Adipocyte (in vitro differentiated cells): Measurements from ENCODE around the gene SOX9.

ENCODE experiments used
- DNase-seq: peaks from one replicate; pipeline ENCODE4 v3.0.0-alpha.2; 2015; ENCODE audit warnings: low read depth
- H3K27me3 ChIP-seq: replicated peaks from 2 replicates; pipeline ENCODE4 v1.7.0; 2013; ENCODE audit warnings: mild to moderate bottlenecking, low read length, moderate library complexity; ENCODE audit not compliant: control insufficient read depth, insufficient read depth
- H3K36me3 ChIP-seq: 2 replicates; pipeline ENCODE4 v1.7.0; 2013; ENCODE audit warnings: low read length, mild to moderate bottlenecking, moderate library complexity; ENCODE audit not compliant: control insufficient read depth, insufficient read depth, severe bottlenecking
- H3K4me1 ChIP-seq: 2 replicates; pipeline ENCODE4 v1.7.0; 2013; ENCODE audit warnings: mild to moderate bottlenecking, low read length, moderate library complexity; ENCODE audit not compliant: control insufficient read depth, insufficient read depth
- H3K4me3 ChIP-seq: 2 replicates; pipeline ENCODE4 v1.7.0; 2013; ENCODE audit warnings: mild to moderate bottlenecking, low read length, moderate library complexity
- H3K9ac ChIP-seq: 2 replicates; pipeline ENCODE4 v1.7.0; 2013; ENCODE audit warnings: mild to moderate bottlenecking, low read length, moderate library complexity
- H3K9me3 ChIP-seq: 2 replicates; pipeline ENCODE4 v1.7.0; 2013; ENCODE audit warnings: mild to moderate bottlenecking, low read length, moderate library complexity; ENCODE audit not compliant: control insufficient read depth

The SOX9 gene

DNA sequence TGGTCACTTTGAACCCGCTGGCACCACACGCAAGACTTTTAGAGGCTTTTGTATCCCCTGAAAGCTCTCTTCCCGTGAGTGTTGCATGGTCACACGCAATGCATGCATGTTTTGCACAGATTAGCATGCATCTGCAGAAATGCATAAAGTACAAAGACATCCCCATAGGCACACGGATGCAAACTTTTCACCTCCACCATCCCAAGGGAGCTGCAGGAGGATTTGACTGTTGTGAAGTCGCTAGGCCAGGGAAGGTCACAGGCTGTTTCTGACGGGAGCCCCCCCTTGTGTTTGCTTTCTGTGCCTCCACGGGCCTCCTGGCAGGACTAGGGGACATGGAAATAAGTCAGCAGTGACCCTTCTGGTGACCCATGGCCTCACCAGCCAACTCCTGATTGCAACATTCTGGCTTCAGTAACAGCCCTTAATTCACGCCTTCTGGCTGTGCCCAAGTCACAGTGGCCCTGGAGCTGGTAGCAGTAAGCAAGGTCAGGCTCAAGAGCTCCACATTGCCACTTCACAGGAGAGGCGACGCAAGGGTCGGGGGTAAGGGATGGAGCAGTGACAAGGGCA is 45.1 kb downstream of the SOX9 start:
- H3K9ac ChIP-seq, result no peak overlapping the region
- H3K36me3 ChIP-seq, result no peaks in the 10 kb centered on the region
- no peaks in the 10 kb centered on the region for H3K9me3 ChIP-seq
- H3K27me3 ChIP-seq, result peaks cover 5% of the 10 kb centered on the region
- H3K4me1 ChIP-seq, result peaks cover 24% of the 10 kb centered on the region
- H3K4me3 ChIP-seq, result no peak overlapping the region
- no peak for DNase-seq

DNA sequence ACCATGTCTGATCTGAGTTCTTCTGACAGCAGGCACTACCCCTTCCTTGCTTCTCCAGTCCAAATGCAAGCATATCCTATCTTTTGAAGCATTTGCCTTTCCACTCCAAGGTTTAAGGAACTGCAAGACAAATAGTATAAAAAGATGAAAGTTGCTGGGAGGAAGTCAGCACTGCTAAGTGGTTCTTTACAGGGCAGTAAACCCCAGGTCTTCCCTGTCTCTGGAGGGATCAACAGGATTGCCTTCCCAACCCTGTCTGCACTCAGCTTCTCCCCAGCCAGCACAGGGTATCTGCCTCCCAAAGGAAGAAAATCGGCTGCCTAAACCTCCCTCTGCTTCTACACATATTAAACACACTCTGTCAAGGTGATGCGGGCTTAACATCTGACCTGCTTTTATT is 46.8 kb downstream of the SOX9 start:
- Histone ChIP-seq H3K9ac (no peak overlapping the region), H3K36me3 (no peaks in the 10 kb centered on the region), H3K4me3 (no peak overlapping the region), H3K9me3 (no peaks in the 10 kb centered on the region), H3K27me3 (peaks cover 5% of the 10 kb centered on the region), H3K4me1 (peaks cover 29% of the 10 kb centered on the region)
- DNase-seq, result no peak

DNA sequence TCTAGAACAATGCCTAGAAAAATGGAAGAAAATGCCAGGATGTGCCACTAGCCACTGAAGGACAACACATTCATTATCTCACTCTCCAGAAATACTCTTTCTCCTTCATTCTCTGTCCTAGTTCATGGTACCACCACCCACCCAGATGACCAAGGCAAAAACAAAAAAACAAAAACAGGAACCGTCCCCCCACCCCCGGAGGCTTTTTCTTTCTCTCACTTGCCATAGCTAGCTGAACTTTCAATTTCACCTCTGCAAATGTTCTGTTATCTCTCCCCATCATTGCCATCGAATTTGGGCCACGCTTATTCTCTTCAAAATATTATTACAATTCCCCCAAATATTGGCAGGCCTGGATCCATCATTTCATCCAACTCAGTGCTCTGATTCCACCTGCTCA is 49.0 kb downstream of the SOX9 start:
- no peak for DNase-seq
- Histone ChIP-seq H3K9ac (no peak overlapping the region), H3K27me3 (peaks cover 10% of the 10 kb centered on the region), H3K4me1 (peaks cover 16% of the 10 kb centered on the region), H3K36me3 (no peaks in the 10 kb centered on the region), H3K9me3 (no peaks in the 10 kb centered on the region), H3K4me3 (no peak overlapping the region)

DNA sequence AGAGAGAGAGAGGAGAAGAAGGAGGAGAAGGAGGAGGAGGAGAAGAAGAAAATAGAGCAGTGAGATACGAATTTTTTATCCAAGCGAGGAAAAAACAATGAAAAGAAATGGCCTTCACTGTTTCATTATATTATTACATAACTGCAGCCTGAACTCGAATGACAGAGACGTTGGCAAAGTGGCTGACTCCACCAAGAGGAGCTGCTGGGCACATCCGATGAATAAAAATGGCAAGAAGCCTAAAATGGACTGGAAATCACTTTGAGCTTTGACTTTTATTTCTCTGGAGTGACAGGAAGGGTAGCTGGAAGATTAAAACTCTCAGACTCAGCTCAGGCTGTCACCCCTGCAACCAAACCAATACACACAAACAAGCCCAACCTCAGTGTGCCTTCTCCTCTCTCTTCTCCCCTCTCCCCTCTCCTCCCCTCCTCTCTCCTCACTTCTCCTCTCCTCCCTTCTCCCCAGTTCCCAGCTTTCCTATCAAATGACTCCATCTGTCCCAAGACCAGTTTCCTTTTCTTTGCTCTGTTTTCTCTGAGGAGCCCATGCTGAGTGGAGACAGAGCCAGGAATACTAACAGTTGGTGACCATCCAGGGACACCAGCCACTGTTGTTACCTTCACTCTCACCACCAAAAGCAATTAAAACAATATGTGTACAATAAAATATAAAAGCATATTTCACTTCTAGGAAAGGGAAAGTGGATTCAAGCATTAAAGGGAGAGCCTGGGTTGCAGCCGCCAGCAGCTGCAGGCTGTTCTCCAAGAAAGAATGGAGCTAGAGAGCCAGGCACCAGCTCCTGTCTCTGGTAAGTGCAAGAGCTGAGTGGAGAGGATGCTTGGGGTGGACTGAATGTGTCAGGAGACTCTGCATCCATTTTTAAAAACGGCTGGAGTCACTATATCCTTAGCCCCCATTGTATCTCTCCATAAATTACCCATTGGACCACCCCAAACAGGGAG is 51.2 kb downstream of the SOX9 start:
- no peak for DNase-seq
- Histone ChIP-seq H3K9ac (no peak overlapping the region), H3K36me3 (no peaks in the 10 kb centered on the region), H3K4me3 (no peak overlapping the region), H3K4me1 (peaks cover 5% of the 10 kb centered on the region), H3K9me3 (no peaks in the 10 kb centered on the region), H3K27me3 (peaks cover 10% of the 10 kb centered on the region)

GRCh38 chr17:72173499-72174116 is 52.8 kb downstream of the SOX9 start:
- H3K9ac ChIP-seq, result no peak overlapping the region
- peaks cover 5% of the 10 kb centered on the region for H3K4me1 ChIP-seq

DNA sequence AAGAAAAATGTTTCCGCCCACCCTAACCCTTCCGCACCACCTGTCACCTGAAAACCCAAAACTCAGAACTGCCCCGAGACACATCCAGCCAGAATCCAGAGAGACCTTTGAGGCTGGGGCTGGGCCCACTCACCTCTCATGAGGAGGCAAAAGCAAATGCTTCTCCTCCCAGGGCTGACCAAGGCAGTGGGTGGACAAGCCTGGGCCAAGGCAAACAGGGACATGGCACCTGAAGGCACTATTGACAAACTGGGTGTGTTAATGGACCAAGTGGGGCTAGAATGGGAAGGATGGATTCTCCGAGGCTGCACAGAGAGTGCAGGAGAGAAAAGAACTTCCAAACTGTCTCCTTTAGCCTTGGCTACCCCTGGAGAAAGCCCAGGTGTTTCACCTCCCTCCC is 54.4 kb downstream of the SOX9 start:
- H3K4me3 ChIP-seq, result no peak overlapping the region
- H3K9ac ChIP-seq, result no peak overlapping the region
- H3K27me3 ChIP-seq, result peaks cover 5% of the 10 kb centered on the region
- H3K4me1 ChIP-seq, result peaks cover 5% of the 10 kb centered on the region
- DNase-seq, result no peak
- no peaks in the 10 kb centered on the region for H3K36me3 ChIP-seq
- H3K9me3 ChIP-seq, result no peaks in the 10 kb centered on the region

More at GRCh38 chr17:72173499-72174116, 52.8 kb downstream of the SOX9 start:
- peaks cover 5% of the 10 kb centered on the region for H3K27me3 ChIP-seq
- no peaks in the 10 kb centered on the region for H3K36me3 ChIP-seq
- H3K9me3 ChIP-seq, result no peaks in the 10 kb centered on the region
- H3K4me3 ChIP-seq, result no peak overlapping the region
- DNase-seq, result no peak
